Keratinocyte (primary cell): ENCODE measurements around the gene SLC6A5. TPM values are rescaled to one million over a fixed set of nuclear protein-coding genes. Genes with fewer than 3 reads are reported as not detected.

ENCODE experiments used
- DNase-seq: peaks from one replicate; pipeline ENCODE4 v3.0.0-alpha.2; 2011; ENCODE audit warnings: low read depth, missing footprints, low spot score
- FAIRE-seq: peaks from 2 replicates; lab custom pipeline; 2011; peaks lifted over from hg19 to GRCh38; lab: Jason Lieb, UNC
- H2AFZ ChIP-seq: 2 replicates; pipeline ENCODE4 v1.6.0; 2012; ENCODE audit warnings: low read length, control low read depth, inconsistent platforms; ENCODE audit not compliant: control insufficient read depth
- H3K27ac ChIP-seq: 2 replicates; pipeline ENCODE4 v1.5.1; 2011; ENCODE audit warnings: low read length; ENCODE audit not compliant: control insufficient read depth, insufficient read depth
- H3K27me3 ChIP-seq: 3 replicates; pipeline ENCODE4 v1.6.0; 2011; ENCODE audit warnings: low read length; ENCODE audit not compliant: control insufficient read depth, insufficient read depth; ENCODE audit errors: extremely low read depth
- H3K36me3 ChIP-seq, 2 experiments: 2 replicates in 1 of 2; 3 replicates in 1 of 2; pipeline ENCODE4 v1.5.1; 2011; ENCODE audit warnings: low read length in 2 of 2, mild to moderate bottlenecking in 1 of 2; ENCODE audit not compliant: control insufficient read depth in 2 of 2, insufficient read depth in 2 of 2; ENCODE audit errors: extremely low read depth in 1 of 2
- H3K4me1 ChIP-seq: 3 replicates; pipeline ENCODE4 v1.5.1; 2011; ENCODE audit warnings: low read length; ENCODE audit not compliant: control insufficient read depth, insufficient read depth; ENCODE audit errors: extremely low read depth
- H3K4me2 ChIP-seq: 3 replicates; pipeline ENCODE4 v1.6.0; 2011; ENCODE audit warnings: low read depth, low read length; ENCODE audit not compliant: control insufficient read depth, insufficient read depth; ENCODE audit errors: extremely low read depth
- H3K4me3 ChIP-seq, 3 experiments: fragments of 200-600 bp in 1 of 3; sonication (generic) in 1 of 3; 2 replicates in 2 of 3; 3 replicates in 1 of 3; pipeline ENCODE4 v1.5.1; 2011 to 2016; ENCODE audit warnings: low read length in 3 of 3, mild to moderate bottlenecking in 3 of 3, control low read depth in 2 of 3, inconsistent platforms in 1 of 3, low read depth in 1 of 3, mixed read lengths in 1 of 3, mixed run types in 1 of 3, moderate library complexity in 1 of 3; ENCODE audit not compliant: control insufficient read depth in 2 of 3, insufficient read depth in 2 of 3; ENCODE audit errors: extremely low read depth in 1 of 3
- H3K79me2 ChIP-seq: 2 replicates; pipeline ENCODE4 v1.6.0; 2012; ENCODE audit warnings: low read length; ENCODE audit not compliant: control insufficient read depth, insufficient read depth
- H3K9ac ChIP-seq: 3 replicates; pipeline ENCODE4 v1.6.0; 2011; ENCODE audit warnings: low read length; ENCODE audit not compliant: control insufficient read depth, insufficient read depth; ENCODE audit errors: extremely low read depth
- H3K9me1 ChIP-seq: 3 replicates; pipeline ENCODE4 v1.6.0; 2011; ENCODE audit warnings: low read length; ENCODE audit not compliant: control insufficient read depth, insufficient read depth; ENCODE audit errors: extremely low read depth
- H3K9me3 ChIP-seq: 2 replicates; pipeline ENCODE4 v1.5.1; 2012; ENCODE audit warnings: low read depth, low read length; ENCODE audit not compliant: control insufficient read depth
- H4K20me1 ChIP-seq: 3 replicates; pipeline ENCODE4 v1.6.0; 2011; ENCODE audit warnings: low read length; ENCODE audit not compliant: control insufficient read depth, insufficient read depth; ENCODE audit errors: extremely low read depth
- CTCF ChIP-seq, 3 experiments: IDR thresholded peaks in 1 of 3; conservative IDR thresholded peaks in 1 of 3; optimal IDR thresholded peaks in 1 of 3; 2 replicates in 2 of 3; 3 replicates in 1 of 3; pipeline versions ENCODE3 to v1.5.1; 2011; ENCODE audit warnings: low read length in 3 of 3, mild to moderate bottlenecking in 3 of 3, moderate library complexity in 2 of 3, control low read depth in 1 of 3, inconsistent platforms in 1 of 3; ENCODE audit not compliant: insufficient read depth in 2 of 3; ENCODE audit errors: extremely low read depth in 1 of 3
- EZH2 ChIP-seq: IDR thresholded peaks from one replicate; pipeline ENCODE4 v1.6.1; 2012; ENCODE audit warnings: inconsistent platforms, mild to moderate bottlenecking, low read length, moderate library complexity
- dilution Hi-C: fragments of 300-500 bp; cut with MboI; formaldehyde crosslinking; loops from one replicate; pipeline ENCODE4 v1.7.0; 2020; ENCODE audit warnings: low sequenced_read_pairs; ENCODE audit not compliant: extremely low pct_ligation_motif_present
- polyA plus RNA-seq, 5 experiments: library from polyadenylated mRNA; depleted of rRNA in 3 of 5; stranded (reverse) in 3 of 5; stranded (forward) in 1 of 5; unstranded in 1 of 5; fragments of >200 nt; gene quantifications; 1 replicate in 1 of 5; 2 replicates in 3 of 5; 3 replicates in 1 of 5; pipeline versions ENCODE4 v1.2.1 to v1.2.3, GENCODE V29; 2011 to 2012; ENCODE audit warnings: missing spikeins in 2 of 5, low read depth in 1 of 5, low replicate concordance in 1 of 5

The SLC6A5 gene
- polyA plus RNA-seq, 1 donor (not counting 4 experiments of a cell fraction or from before 2014, with no cell fraction given): not detected

- H3K27ac ChIP-seq: no peak overlapping the region
- H3K4me1 ChIP-seq: peaks cover 12% of the 10 kb centered on the region
- no peaks in the 10 kb centered on the region for H3K36me3 ChIP-seq
- DNase-seq (no peak), FAIRE-seq (no peak)
- H3K9me3 ChIP-seq: no peaks in the 10 kb centered on the region
- dilution Hi-C loops: loop anchor here (25.0 kb wide), 1 partner anchor 93 kb away; no protein-coding TSS in a partner anchor
- peaks cover 77% of the 10 kb centered on the region for H3K27me3 ChIP-seq
- H3K9ac ChIP-seq: no peak overlapping the region
- no peaks in the 10 kb centered on the region for H3K79me2 ChIP-seq
- H3K9me1 ChIP-seq: no peaks in the 10 kb centered on the region
- H2AFZ ChIP-seq: no peak overlapping the region
- H3K4me3 ChIP-seq: no peak overlapping the region
- no peak overlapping the region for H3K4me2 ChIP-seq
- H4K20me1 ChIP-seq: peaks cover 2% of the 10 kb centered on the region
- TF ChIP-seq CTCF (optimal IDR thresholded peaks at IDR 0.05 in 1 of 3, IDR thresholded peaks at IDR 0.05 in 1 of 3, conservative IDR thresholded peaks at IDR 0.05 in 1 of 3; ENCODE audit: extremely low read depth in 1 of 3, insufficient read depth in 2 of 3, low read length in 3 of 3): no peak
- TF ChIP-seq EZH2: no peak
These were observed 6.2 kb downstream of the SLC6A5 start for GRCh38 chr11:20605602-20606091.

GRCh38 chr11:20608934-20609333 is 9.5 kb downstream of the SLC6A5 start:
- Histone ChIP-seq H3K9me3 (no peaks in the 10 kb centered on the region), H3K27me3 (peaks cover 48% of the 10 kb centered on the region), H3K27ac (no peak overlapping the region), H3K4me3 (no peak overlapping the region), H3K9me1 (no peaks in the 10 kb centered on the region), H3K79me2 (no peaks in the 10 kb centered on the region), H3K9ac (no peak overlapping the region), H4K20me1 (peaks cover 2% of the 10 kb centered on the region), H3K4me2 (no peak overlapping the region), H3K36me3 (no peaks in the 10 kb centered on the region), H3K4me1 (peaks cover 12% of the 10 kb centered on the region), H2AFZ (no peak overlapping the region)
- dilution Hi-C loops: loop anchor here (25.0 kb wide), 1 partner anchor 97 kb away; no protein-coding TSS in a partner anchor
- DNase-seq (no peak), FAIRE-seq (no peak)
- TF ChIP-seq EZH2: no peak
- no peak for TF ChIP-seq CTCF (optimal IDR thresholded peaks at IDR 0.05 in 1 of 3, IDR thresholded peaks at IDR 0.05 in 1 of 3, conservative IDR thresholded peaks at IDR 0.05 in 1 of 3; ENCODE audit: extremely low read depth in 1 of 3, insufficient read depth in 2 of 3, low read length in 3 of 3)
